ENCODE measurements around the gene KCNJ1.

Gene KCNJ1

DNA sequence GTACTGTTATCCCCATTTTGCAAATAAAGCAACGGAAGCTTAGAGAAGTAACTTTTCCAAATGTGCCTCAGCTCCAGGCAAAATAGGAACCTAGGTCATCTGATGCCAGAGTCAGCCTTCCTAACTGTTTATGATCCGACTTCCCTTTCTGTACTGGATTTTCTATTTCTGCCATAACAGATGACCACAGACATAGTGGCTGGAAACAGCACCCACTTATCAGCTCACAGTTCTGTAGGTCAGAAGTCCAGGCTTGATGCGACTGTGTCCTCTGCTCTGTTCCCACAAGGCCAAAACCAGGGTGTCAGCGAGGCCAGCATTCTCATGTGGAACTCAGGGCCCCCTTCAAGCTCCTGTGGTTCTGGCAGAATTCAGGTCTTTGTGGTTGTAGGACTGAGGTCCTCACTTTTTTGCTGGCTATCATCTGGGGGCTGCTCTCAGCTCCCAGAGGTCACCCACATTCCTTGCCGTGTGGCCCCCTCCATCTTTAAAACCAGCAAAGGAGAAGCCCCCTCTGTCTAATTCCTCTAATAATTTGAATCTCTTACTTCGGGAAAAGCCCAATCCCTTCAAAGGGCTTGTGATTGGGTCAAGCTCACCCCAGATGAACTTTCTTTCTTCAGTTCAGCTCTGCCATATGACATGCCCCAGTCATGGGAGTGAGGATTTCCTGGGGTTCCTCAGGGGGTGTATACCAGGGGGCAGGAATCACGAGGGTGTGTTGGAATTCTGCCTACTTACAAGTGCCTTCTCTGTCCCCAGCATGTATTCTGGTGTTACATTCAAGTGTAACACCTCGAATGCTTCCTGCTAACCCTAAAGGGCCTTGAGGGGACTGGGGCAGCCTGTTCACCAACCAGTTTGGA is 39.3 kb upstream of the KCNJ1 start:
- Histone ChIP-seq H3K9ac (ENCODE audit: low read length) (peak overlapping the region; percentile 69; the same call in 1 of the 2 replicates), H3K27ac (ENCODE audit: low read length) (no peak overlapping the region), H3K36me3 (replicated peaks; ENCODE audit: low read depth, low read length) (no peaks in the 10 kb centered on the region), H3K4me1 (ENCODE audit: low read length) (peaks cover 9% of the 10 kb centered on the region), H3K4me2 (ENCODE audit: low read length) (peak overlapping the region; percentile 87), H3K9me3 (ENCODE audit: insufficient read depth, low read length) (peaks cover 5% of the 10 kb centered on the region; the same call in 1 of the 2 replicates), H2AFZ (ENCODE audit: low read depth, low read length) (0 out of 2 replicates have a peak overlapping the region, but pooled peaks have one; percentile 87), H3K79me2 (ENCODE audit: low read length) (no peaks in the 10 kb centered on the region), H3K4me3 (ENCODE audit: low read length) (peak overlapping the region; percentile 96), H3K27me3 (ENCODE audit: low read depth, low read length) (peaks cover 45% of the 10 kb centered on the region), H4K20me1 (ENCODE audit: insufficient read depth, low read length) (no peaks in the 10 kb centered on the region)
- TF ChIP-seq EZH2phosphoT487 (IDR thresholded peaks at IDR 0.05; ENCODE audit: low read depth) (no peak), CTCF (IDR thresholded peaks at IDR 0.05; ENCODE audit: low read depth, low read length) (no peak)

- H3K27me3 ChIP-seq (ENCODE audit: low read depth, low read length): peaks cover 45% of the 10 kb centered on the region
These were observed 38.5 kb upstream of the KCNJ1 start for GRCh38 chr11:128905345-128906184.

GRCh38 chr11:128904656-128905344 is 37.7 kb upstream of the KCNJ1 start:
- peak overlapping the region; percentile 87 for H3K4me2 ChIP-seq (ENCODE audit: low read length)
- H3K27ac ChIP-seq (ENCODE audit: low read length): no peak overlapping the region
- peak overlapping the region; percentile 69 for H3K9ac ChIP-seq (ENCODE audit: low read length)
- peaks cover 45% of the 10 kb centered on the region for H3K27me3 ChIP-seq (ENCODE audit: low read depth, low read length)
- peak overlapping the region; percentile 87 for H2AFZ ChIP-seq (ENCODE audit: low read depth, low read length)
- TF ChIP-seq EZH2phosphoT487 (IDR thresholded peaks at IDR 0.05; ENCODE audit: low read depth) (no peak), CTCF (IDR thresholded peaks at IDR 0.05; ENCODE audit: low read depth, low read length) (no peak)
- H3K9me3 ChIP-seq (ENCODE audit: insufficient read depth, low read length): peaks cover 5% of the 10 kb centered on the region; the same call in 1 of the 2 replicates
- peaks cover 9% of the 10 kb centered on the region for H3K4me1 ChIP-seq (ENCODE audit: low read length)
- no peaks in the 10 kb centered on the region for H3K36me3 ChIP-seq (replicated peaks; ENCODE audit: low read depth, low read length)
- no peaks in the 10 kb centered on the region for H3K79me2 ChIP-seq (ENCODE audit: low read length)
- H3K4me3 ChIP-seq (ENCODE audit: low read length): peak overlapping the region; percentile 96
- no peaks in the 10 kb centered on the region for H4K20me1 ChIP-seq (ENCODE audit: insufficient read depth, low read length)

More at GRCh38 chr11:128905345-128906184, 38.5 kb upstream of the KCNJ1 start:
- TF ChIP-seq CTCF (IDR thresholded peaks at IDR 0.05; ENCODE audit: low read depth, low read length) (peak; percentile 44), EZH2phosphoT487 (IDR thresholded peaks at IDR 0.05; ENCODE audit: low read depth) (no peak)
- H3K79me2 ChIP-seq (ENCODE audit: low read length): no peaks in the 10 kb centered on the region
- H3K27ac ChIP-seq (ENCODE audit: low read length): no peak overlapping the region
- no peaks in the 10 kb centered on the region for H3K36me3 ChIP-seq (replicated peaks; ENCODE audit: low read depth, low read length)
- peak overlapping the region; percentile 87 for H3K4me2 ChIP-seq (ENCODE audit: low read length)
- H3K9me3 ChIP-seq (ENCODE audit: insufficient read depth, low read length): peaks cover 5% of the 10 kb centered on the region; the same call in 1 of the 2 replicates
- peak overlapping the region; percentile 69 for H3K9ac ChIP-seq (ENCODE audit: low read length)
- H4K20me1 ChIP-seq (ENCODE audit: insufficient read depth, low read length): no peaks in the 10 kb centered on the region
- H2AFZ ChIP-seq (ENCODE audit: low read depth, low read length): peak overlapping the region; percentile 87
- H3K4me3 ChIP-seq (ENCODE audit: low read length): peak overlapping the region; percentile 96
- H3K4me1 ChIP-seq (ENCODE audit: low read length): peaks cover 9% of the 10 kb centered on the region
